H9 (cell line): ENCODE results near the gene KRTAP2-3. TPM values are rescaled to one million over a fixed set of nuclear protein-coding genes. Genes with fewer than 3 reads are reported as not detected.
"Not testable (repeated sequence)": the region's sequence is repeated elsewhere in the genome, so short reads cannot be mapped to it uniquely, and the experiment has no call there.

Source experiments
- DNase-seq: peaks from one replicate; pipeline ENCODE4 v3.0.0-alpha.2; 2017
- H2AFZ ChIP-seq: one replicate; pipeline ENCODE4 v1.6.1; 2013; ENCODE audit warnings: mild to moderate bottlenecking, low read length, control low read depth, moderate library complexity
- H2AK5ac ChIP-seq: 2 replicates; pipeline ENCODE4 v1.6.1; 2013; ENCODE audit warnings: low read length, control low read depth, mixed read lengths; ENCODE audit not compliant: insufficient read length
- H2BK120ac ChIP-seq: one replicate; pipeline ENCODE4 v1.6.1; 2013; ENCODE audit warnings: low read depth, mild to moderate bottlenecking, low read length, control low read depth, inconsistent platforms; ENCODE audit not compliant: poor library complexity, severe bottlenecking
- H2BK12ac ChIP-seq: 2 replicates; pipeline ENCODE4 v1.6.1; 2013; ENCODE audit warnings: low read length, control low read depth, mixed read lengths, low read depth; ENCODE audit not compliant: insufficient read length
- H2BK15ac ChIP-seq: 2 replicates; pipeline ENCODE4 v1.6.1; 2013; ENCODE audit warnings: low read depth, low read length, control low read depth
- H2BK20ac ChIP-seq: one replicate; pipeline ENCODE4 v1.6.1; 2013; ENCODE audit warnings: low read depth, mild to moderate bottlenecking, low read length, control low read depth, inconsistent platforms; ENCODE audit not compliant: poor library complexity, severe bottlenecking
- H2BK5ac ChIP-seq: 2 replicates; pipeline ENCODE4 v1.6.1; 2013; ENCODE audit warnings: low read length, control low read depth, mixed read lengths; ENCODE audit not compliant: insufficient read length
- H3K14ac ChIP-seq: 2 replicates; pipeline ENCODE4 v1.6.1; 2013; ENCODE audit warnings: low read length, control low read depth; ENCODE audit not compliant: insufficient read depth
- H3K18ac ChIP-seq: 2 replicates; pipeline ENCODE4 v1.6.1; 2013; ENCODE audit warnings: low read depth, mild to moderate bottlenecking, mixed read lengths, low read length, control low read depth; ENCODE audit not compliant: insufficient read length
- H3K23ac ChIP-seq: 2 replicates; pipeline ENCODE4 v1.6.1; 2013; ENCODE audit warnings: low read length, control low read depth, mixed read lengths, low read depth; ENCODE audit not compliant: insufficient read length
- H3K23me2 ChIP-seq: 2 replicates; pipeline ENCODE4 v1.6.1; 2013; ENCODE audit warnings: low read depth, mild to moderate bottlenecking, mixed read lengths, low read length, control low read depth; ENCODE audit not compliant: insufficient read length, poor library complexity, severe bottlenecking
- H3K27ac ChIP-seq: 2 replicates; pipeline ENCODE4 v1.5.1; 2013; ENCODE audit warnings: low read length, control low read depth, mixed read lengths, low read depth; ENCODE audit not compliant: insufficient read length
- H3K27me3 ChIP-seq: 2 replicates; pipeline ENCODE4 v1.6.1; 2013; ENCODE audit warnings: low read length, control low read depth, inconsistent platforms; ENCODE audit not compliant: insufficient read depth
- H3K4ac ChIP-seq: 2 replicates; pipeline ENCODE4 v1.6.1; 2013; ENCODE audit warnings: low read depth, mild to moderate bottlenecking, control low read depth, inconsistent platforms, low read length, moderate library complexity
- H3K4me1 ChIP-seq: 2 replicates; pipeline ENCODE4 v1.6.1; 2013; ENCODE audit warnings: low read length, control low read depth, inconsistent platforms; ENCODE audit not compliant: insufficient read depth
- H3K4me2 ChIP-seq: 2 replicates; pipeline ENCODE4 v1.6.1; 2013; ENCODE audit warnings: low read length, control low read depth, mixed read lengths; ENCODE audit not compliant: insufficient read length, insufficient read depth
- H3K56ac ChIP-seq: 2 replicates; pipeline ENCODE4 v1.6.1; 2013; ENCODE audit warnings: low read depth, mild to moderate bottlenecking, mixed read lengths, low read length, control low read depth; ENCODE audit not compliant: insufficient read length
- H3K79me1 ChIP-seq: 2 replicates; pipeline ENCODE4 v1.6.1; 2013; ENCODE audit warnings: low read depth, mild to moderate bottlenecking, moderate library complexity, low read length, control low read depth, inconsistent platforms; ENCODE audit not compliant: insufficient read depth, poor library complexity, severe bottlenecking
- H3K79me2 ChIP-seq: 2 replicates; pipeline ENCODE4 v1.6.1; 2013; ENCODE audit warnings: low read length, control low read depth, inconsistent platforms; ENCODE audit not compliant: insufficient read depth
- H3K9ac ChIP-seq: 2 replicates; pipeline ENCODE4 v1.6.1; 2013; ENCODE audit warnings: low read length, control low read depth, mixed read lengths; ENCODE audit not compliant: insufficient read length; ENCODE audit errors: extremely low read depth
- H3K9me3 ChIP-seq: one replicate; pipeline ENCODE4 v1.6.1; 2013; ENCODE audit warnings: low read depth, low read length, inconsistent platforms; ENCODE audit not compliant: control insufficient read depth
- H3T11ph ChIP-seq: one replicate; pipeline ENCODE4 v1.6.1; 2013; ENCODE audit warnings: mild to moderate bottlenecking, low read length, control low read depth, inconsistent platforms
- H4K20me1 ChIP-seq: one replicate; pipeline ENCODE4 v1.6.1; 2013; ENCODE audit not compliant: control insufficient read depth, insufficient read length, insufficient read depth
- H4K5ac ChIP-seq: 2 replicates; pipeline ENCODE4 v1.6.1; 2013; ENCODE audit warnings: low read depth, mild to moderate bottlenecking, mixed read lengths, low read length, control low read depth; ENCODE audit not compliant: insufficient read length
- H4K8ac ChIP-seq: replicated peaks from 2 replicates; pipeline ENCODE4 v1.6.1; 2013; ENCODE audit warnings: low read length, control low read depth, mixed read lengths, low read depth; ENCODE audit not compliant: insufficient read length
- H4K91ac ChIP-seq: 2 replicates; pipeline ENCODE4 v1.6.1; 2013; ENCODE audit warnings: low read depth, mild to moderate bottlenecking, moderate library complexity, mixed read lengths, low read length, control low read depth; ENCODE audit not compliant: insufficient read length
- H3K27ac Mint-ChIP-seq, 3 experiments: 2 replicates in 2 of 3; 3 replicates in 1 of 3; pipeline ENCODE4 v1.8.0; 2020 to 2021; ENCODE audit warnings: mixed read lengths in 3 of 3, mild to moderate bottlenecking in 1 of 3, moderate library complexity in 1 of 3
- H3K27me3 Mint-ChIP-seq: 2 replicates; pipeline ENCODE4 v1.8.0; 2021; ENCODE audit warnings: low read depth, mild to moderate bottlenecking, moderate library complexity, mixed read lengths
- H3K36me3 Mint-ChIP-seq, 3 experiments: 2 replicates in 2 of 3; 3 replicates in 1 of 3; pipeline ENCODE4 v1.8.0; 2020 to 2021; ENCODE audit warnings: low read depth in 3 of 3, mixed read lengths in 3 of 3; ENCODE audit not compliant: insufficient read depth in 1 of 3
- H3K4me1 Mint-ChIP-seq, 2 experiments: 2 replicates each; pipeline ENCODE4 v1.8.0; 2020; ENCODE audit warnings: mixed read lengths in 2 of 2
- H3K4me3 Mint-ChIP-seq, 2 experiments: 2 replicates in 1 of 2; 3 replicates in 1 of 2; pipeline ENCODE4 v1.8.0; 2020 to 2021; ENCODE audit warnings: mild to moderate bottlenecking in 2 of 2, mixed read lengths in 2 of 2, moderate library complexity in 1 of 2
- H3K9me3 Mint-ChIP-seq, 2 experiments: 2 replicates in 1 of 2; 3 replicates in 1 of 2; pipeline ENCODE4 v1.8.0; 2020; ENCODE audit warnings: mild to moderate bottlenecking in 2 of 2, mixed read lengths in 2 of 2, moderate library complexity in 1 of 2
- WGBS: extraction: QIAGEN DNeasy Blood & Tissue Kit; methylation state at CpG from one replicate; pipeline ENCODE4 v1.1.7; 2013; ENCODE audit warnings: missing lambda C conversion rate, low lambda C conversion rate, mixed read lengths; ENCODE audit not compliant: insufficient read length; ENCODE audit errors: extremely low coverage; 5-methylcytosine and 5-hydroxymethylcytosine counted together
- total RNA-seq: library from RNA; stranded (reverse); gene quantifications from 2 replicates; pipeline ENCODE4 v1.2.1, GENCODE V29; 2021
- TF ChIP-seq, protein P1 (sequence below): fragments of 200-600 bp; sonication (generic); conservative IDR thresholded peaks from 3 replicates; pipeline ENCODE4 v1.8.0; 2021; ENCODE audit warnings: antibody characterized with exemption, mild to moderate bottlenecking

KRTAP2-3 gene
- total RNA-seq, 1 experiment from 2014 or later: not detected

DNA sequence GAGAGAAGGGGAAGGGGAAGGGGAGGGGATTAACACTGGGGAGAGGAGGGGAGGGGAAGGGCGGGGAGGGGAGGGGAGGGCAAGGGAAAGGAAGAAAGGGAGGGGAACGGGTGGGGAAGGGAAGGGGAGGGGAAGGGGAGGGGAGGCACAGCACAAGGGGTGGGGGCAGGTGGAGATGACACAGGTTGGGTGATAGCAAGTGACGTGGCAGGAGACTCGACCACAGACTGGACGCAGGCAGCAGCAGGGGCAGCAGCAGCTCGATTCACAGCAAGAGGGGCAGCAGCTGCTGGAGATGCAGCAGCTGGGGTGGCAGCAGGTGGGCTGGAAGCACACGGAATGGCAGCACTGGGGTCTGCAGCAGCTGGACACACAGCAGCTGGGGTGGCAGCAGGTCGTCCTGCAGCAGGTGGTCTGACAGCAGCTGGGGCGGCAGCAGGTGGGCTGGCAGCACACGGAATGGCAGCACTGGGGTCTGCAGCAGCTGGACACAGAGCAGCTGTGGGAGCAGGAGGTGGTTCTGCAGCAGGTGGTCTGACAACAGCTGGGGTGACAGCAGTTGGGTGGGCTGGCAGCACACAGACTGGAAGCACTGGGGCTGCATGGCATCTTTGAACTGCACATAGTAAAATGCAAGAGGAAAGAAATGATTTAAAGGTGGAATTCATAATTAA, 41.8 kb upstream of the KRTAP2-3 start, which contains the start of gene KRTAP4-16:
TSS of gene KRTAP4-16 (minus strand) at position 624 of the 674 bp plus-strand sequence. CDS start at position 624, 0 bp downstream.
- no peak within 1 kb of the TSS for H2BK15ac ChIP-seq
- H3K79me2 ChIP-seq: no peaks in the 10 kb centered on the region
- no peak within 1 kb of the TSS for H4K5ac ChIP-seq
- H4K8ac ChIP-seq: no peak within 1 kb of the TSS
- no peak within 1 kb of the TSS for H3K14ac ChIP-seq
- H3K9me3 ChIP-seq: no peaks in the 10 kb centered on the region
- TF ChIP-seq, protein P1, sequence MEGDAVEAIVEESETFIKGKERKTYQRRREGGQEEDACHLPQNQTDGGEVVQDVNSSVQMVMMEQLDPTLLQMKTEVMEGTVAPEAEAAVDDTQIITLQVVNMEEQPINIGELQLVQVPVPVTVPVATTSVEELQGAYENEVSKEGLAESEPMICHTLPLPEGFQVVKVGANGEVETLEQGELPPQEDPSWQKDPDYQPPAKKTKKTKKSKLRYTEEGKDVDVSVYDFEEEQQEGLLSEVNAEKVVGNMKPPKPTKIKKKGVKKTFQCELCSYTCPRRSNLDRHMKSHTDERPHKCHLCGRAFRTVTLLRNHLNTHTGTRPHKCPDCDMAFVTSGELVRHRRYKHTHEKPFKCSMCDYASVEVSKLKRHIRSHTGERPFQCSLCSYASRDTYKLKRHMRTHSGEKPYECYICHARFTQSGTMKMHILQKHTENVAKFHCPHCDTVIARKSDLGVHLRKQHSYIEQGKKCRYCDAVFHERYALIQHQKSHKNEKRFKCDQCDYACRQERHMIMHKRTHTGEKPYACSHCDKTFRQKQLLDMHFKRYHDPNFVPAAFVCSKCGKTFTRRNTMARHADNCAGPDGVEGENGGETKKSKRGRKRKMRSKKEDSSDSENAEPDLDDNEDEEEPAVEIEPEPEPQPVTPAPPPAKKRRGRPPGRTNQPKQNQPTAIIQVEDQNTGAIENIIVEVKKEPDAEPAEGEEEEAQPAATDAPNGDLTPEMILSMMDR: no peak
- no peak within 1 kb of the TSS for H3K56ac ChIP-seq
- no peaks in the 10 kb centered on the region for H3K27me3 ChIP-seq
- no peaks in the 10 kb centered on the region; the same call in 1 of the 2 replicates for H3K4me1 ChIP-seq
- Mint-ChIP-seq H3K27me3 (peaks cover 1% of the 10 kb centered on the region; the same call in 1 of the 2 replicates), H3K27ac (peak within 1 kb of the TSS in 1 of 3 experiments; percentile 73; a peak in 3 of 7 replicates), H3K36me3 (no peaks in the 10 kb centered on the region), H3K4me1 (peaks cover 35 to 37% of the 10 kb centered on the region in 2 experiments), H3K9me3 (no peaks in the 10 kb centered on the region; a peak in 2 of 5 replicates), H3K4me3 (no peak within 1 kb of the TSS; a peak in 1 of 5 replicates)
- no peak within 1 kb of the TSS for H4K91ac ChIP-seq
- H3K4ac ChIP-seq: no peak within 1 kb of the TSS
- no peak within 1 kb of the TSS for H2AFZ ChIP-seq
- no peaks in the 10 kb centered on the region for H3K23me2 ChIP-seq
- no peak within 1 kb of the TSS for H3K23ac ChIP-seq
- H2BK20ac ChIP-seq: no peak within 1 kb of the TSS
- no CpG with 5 or more reads among the region's 10 CpGs for WGBS
- no peaks in the 10 kb centered on the region for H4K20me1 ChIP-seq
- H3K79me1 ChIP-seq: no peaks in the 10 kb centered on the region
- no peak within 1 kb of the TSS for H3K9ac ChIP-seq
- no peak within 1 kb of the TSS for H2BK120ac ChIP-seq
- no peak within 1 kb of the TSS for H2AK5ac ChIP-seq
- H2BK5ac ChIP-seq: no peak within 1 kb of the TSS
- DNase-seq: peak; percentile 77
- no peak within 1 kb of the TSS for H3K18ac ChIP-seq
- no peak within 1 kb of the TSS for H2BK12ac ChIP-seq
- H3K4me2 ChIP-seq: no peak within 1 kb of the TSS
- no peak within 1 kb of the TSS for H3T11ph ChIP-seq
- H3K27ac ChIP-seq: no peak within 1 kb of the TSS

DNA sequence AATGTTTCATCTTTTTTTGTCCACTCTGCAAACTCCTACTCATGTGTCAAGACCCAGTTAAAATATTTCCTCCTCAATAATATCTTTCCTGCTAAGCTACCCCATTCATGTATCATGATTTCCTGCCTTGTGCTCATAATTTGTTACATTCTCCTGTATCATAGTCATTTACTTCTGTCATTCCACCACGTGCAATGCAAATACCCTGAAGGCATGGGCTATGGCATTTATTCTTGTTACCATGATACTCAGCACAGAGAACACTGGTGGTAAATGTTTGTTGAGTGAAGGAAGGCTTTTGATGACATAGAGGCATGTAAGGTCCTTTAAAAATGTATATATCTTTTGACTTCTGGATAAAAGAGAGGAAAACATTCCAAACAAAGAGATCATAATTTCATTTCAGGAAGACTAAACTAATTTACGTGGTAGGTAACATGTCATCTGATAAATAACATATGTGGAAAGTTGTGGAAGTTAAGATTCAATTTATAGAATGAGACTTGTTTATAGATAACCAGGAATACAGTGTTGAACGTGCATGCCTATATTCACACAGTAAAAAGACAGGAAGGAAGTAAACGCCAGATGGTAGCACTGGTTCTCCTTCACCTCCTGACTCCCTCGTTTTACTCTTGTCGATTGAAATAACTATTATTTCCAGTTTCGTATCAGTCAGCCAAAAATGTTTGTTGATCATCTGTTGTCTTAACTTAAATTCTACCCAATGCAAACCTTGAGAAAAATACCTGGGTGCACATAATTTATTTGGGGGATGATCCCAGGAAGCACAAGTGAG, 40.0 kb upstream of the KRTAP2-3 start:
- not testable (repeated sequence) for H4K5ac ChIP-seq, H2AK5ac ChIP-seq, H3K79me1 ChIP-seq, H2BK20ac ChIP-seq, H3K27me3 ChIP-seq, H3K27ac ChIP-seq, H4K20me1 ChIP-seq, H3T11ph ChIP-seq, H3K79me2 ChIP-seq, H3K9me3 ChIP-seq, H3K36me3 Mint-ChIP-seq, H3K4me3 Mint-ChIP-seq, H2BK12ac ChIP-seq, H3K23me2 ChIP-seq, H2BK5ac ChIP-seq, H3K27me3 Mint-ChIP-seq, H4K91ac ChIP-seq, H3K56ac ChIP-seq, H3K9me3 Mint-ChIP-seq, H3K4me1 ChIP-seq, H2BK15ac ChIP-seq, H2BK120ac ChIP-seq, DNase-seq, H3K14ac ChIP-seq, H3K4me2 ChIP-seq, H2AFZ ChIP-seq, H3K27ac Mint-ChIP-seq, H3K9ac ChIP-seq, H3K18ac ChIP-seq, H3K23ac ChIP-seq, H3K4ac ChIP-seq, H4K8ac ChIP-seq
- WGBS: no CpG with 5 or more reads among the region's 7 CpGs
- H3K4me1 Mint-ChIP-seq: peaks cover 34 to 38% of the 10 kb centered on the region in 2 experiments
